ENCODE results near the gene NDST3.

GRCh38 chr4:118167306-118167705 lies 133.0 kb downstream of the NDST3 start:
- TF ChIP-seq CTCF (IDR thresholded peaks at IDR 0.05) (no peak), POLR2AphosphoS5 (IDR thresholded peaks at IDR 0.05; ENCODE audit: low read depth, low read length) (no peak), CHD2 (IDR thresholded peaks at IDR 0.05; ENCODE audit: low read length, partially characterized antibody) (no peak), USF1 (IDR thresholded peaks at IDR 0.05; ENCODE audit: borderline replicate concordance, low read depth) (no peak), MAX (IDR thresholded peaks at IDR 0.05; ENCODE audit: low read depth) (no peak), MXI1 (IDR thresholded peaks at IDR 0.05; ENCODE audit: low read depth, low read length) (no peak)

Data from SK-N-SH (cell line).